SH-SY5Y (cell line): ENCODE measurements around the gene RBBP6.

Source experiments
- GATA2 ChIP-seq: IDR thresholded peaks from 2 replicates; pipeline ENCODE4 v1.6.1; 2011; ENCODE audit warnings: mild to moderate bottlenecking, low read depth, low read length
- GATA3 ChIP-seq: IDR thresholded peaks from 2 replicates; pipeline ENCODE4 v1.6.1; 2011; ENCODE audit warnings: low read depth, mild to moderate bottlenecking, low read length, moderate library complexity

- no peak for TF ChIP-seq GATA2
- no peak for TF ChIP-seq GATA3
These were observed 29.8 kb upstream of the RBBP6 start for GRCh38 chr16:24509536-24509935.
